Central memory CD8-positive, alpha-beta T cell (primary cell): Measurements from ENCODE around the gene ELF4.
A peak's percentile ranks its signal among the peaks of the same experiment; 100 is the strongest.

Experiments used
- ATAC-seq: fragments of 150-1000 bp; cut with Tn5 transposase; replicated peaks from 2 replicates; pipeline ENCODE4 v1.10.0; 2022; ENCODE audit warnings: mild to moderate bottlenecking, moderate FRiP score, moderate number of reproducible peaks; ENCODE audit not compliant: poor library complexity, severe bottlenecking; ENCODE audit errors: extremely low read depth
- DNase-seq, 2 donors: peaks; one replicate each; pipeline ENCODE4 v3.0.0; 2021; ENCODE audit warnings: low spot score in 2 of 2
- H3K27ac Mint-ChIP-seq: one replicate; pipeline ENCODE4 v1.8.0; 2022; ENCODE audit warnings: low read depth, mild to moderate bottlenecking, moderate library complexity, mixed read lengths
- H3K27me3 Mint-ChIP-seq: one replicate; pipeline ENCODE4 v1.8.0; 2022; ENCODE audit warnings: mixed read lengths
- H3K36me3 Mint-ChIP-seq: one replicate; pipeline ENCODE4 v1.8.0; 2022; ENCODE audit warnings: mild to moderate bottlenecking, moderate library complexity, mixed read lengths; ENCODE audit not compliant: insufficient read depth
- H3K4me1 Mint-ChIP-seq: one replicate; pipeline ENCODE4 v1.8.0; 2022; ENCODE audit warnings: mixed read lengths
- H3K4me3 Mint-ChIP-seq: one replicate; pipeline ENCODE4 v1.8.0; 2022; ENCODE audit warnings: mild to moderate bottlenecking, moderate library complexity, mixed read lengths
- H3K9me3 Mint-ChIP-seq: one replicate; pipeline ENCODE4 v1.8.0; 2022; ENCODE audit warnings: mixed read lengths

ELF4 gene

GRCh38 chrX:130071611-130072344 lies 38.5 kb downstream of the ELF4 start:
- Mint-ChIP-seq H3K4me3 (no peak overlapping the region), H3K27me3 (no peaks in the 10 kb centered on the region), H3K27ac (no peak overlapping the region), H3K9me3 (no peaks in the 10 kb centered on the region), H3K4me1 (peaks cover 4% of the 10 kb centered on the region), H3K36me3 (peaks cover 52% of the 10 kb centered on the region)
- ATAC-seq (no peak), DNase-seq (no peak)

DNA sequence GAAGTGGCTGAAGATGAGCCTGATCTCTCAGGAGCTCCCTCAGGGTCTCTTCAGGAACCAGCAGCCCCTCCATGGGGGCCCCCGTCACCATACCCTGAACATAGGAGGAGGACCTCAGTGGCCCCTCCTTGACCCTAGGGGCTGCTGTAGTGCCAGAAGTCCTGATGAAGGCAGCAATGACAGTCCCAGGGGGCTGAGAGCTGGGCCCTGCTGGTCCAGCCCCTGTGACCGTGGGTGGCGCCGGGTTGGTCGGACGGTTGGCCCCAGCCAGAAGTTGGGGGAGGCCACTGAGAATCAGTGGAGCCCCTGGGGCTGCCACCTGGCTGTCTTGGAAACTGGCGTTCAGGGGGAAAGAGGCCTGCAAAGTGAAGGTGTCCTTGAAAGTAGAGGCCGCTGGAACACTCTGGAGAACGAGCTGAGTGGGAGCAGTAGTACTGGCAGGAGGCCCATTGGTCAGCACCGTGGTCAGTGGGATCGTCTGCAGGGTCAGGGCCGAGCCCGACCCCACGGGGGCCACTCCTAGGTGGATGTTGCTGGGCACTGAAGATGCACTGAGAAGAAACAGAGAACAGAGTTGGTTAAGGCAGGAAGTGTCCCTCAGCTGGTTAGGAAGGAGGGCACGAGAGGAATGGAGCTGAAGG lies 43.2 kb downstream of the ELF4 start:
- no peaks in the 10 kb centered on the region for H3K27me3 Mint-ChIP-seq
- H3K9me3 Mint-ChIP-seq, result no peaks in the 10 kb centered on the region
- no peak for DNase-seq
- no peak for ATAC-seq
- H3K4me1 Mint-ChIP-seq, result peaks cover 4% of the 10 kb centered on the region
- no peak overlapping the region for H3K4me3 Mint-ChIP-seq
- H3K27ac Mint-ChIP-seq, result no peak overlapping the region
- peaks cover 40% of the 10 kb centered on the region for H3K36me3 Mint-ChIP-seq

GRCh38 chrX:130060122-130061069 lies 49.9 kb downstream of the ELF4 start:
- H3K27ac Mint-ChIP-seq, result peak overlapping the region; percentile 44

GRCh38 chrX:130058652-130059051 lies 51.6 kb downstream of the ELF4 start:
- H3K4me1 Mint-ChIP-seq, result no peaks in the 10 kb centered on the region
- ATAC-seq (no peak), DNase-seq (no peak)
- peak overlapping the region; percentile 61 for H3K4me3 Mint-ChIP-seq
- no peaks in the 10 kb centered on the region for H3K9me3 Mint-ChIP-seq
- peaks cover 12% of the 10 kb centered on the region for H3K36me3 Mint-ChIP-seq
- no peak overlapping the region for H3K27ac Mint-ChIP-seq
- no peaks in the 10 kb centered on the region for H3K27me3 Mint-ChIP-seq

More at GRCh38 chrX:130060122-130061069, 49.9 kb downstream of the ELF4 start:
- peak overlapping the region; percentile 61 for H3K4me3 Mint-ChIP-seq
- H3K36me3 Mint-ChIP-seq, result peaks cover 10% of the 10 kb centered on the region
- DNase-seq (peak; percentile 68 to 78), ATAC-seq (peak; percentile 83)
- no peaks in the 10 kb centered on the region for H3K9me3 Mint-ChIP-seq
- H3K4me1 Mint-ChIP-seq, result no peaks in the 10 kb centered on the region
- H3K27me3 Mint-ChIP-seq, result no peaks in the 10 kb centered on the region

DNA sequence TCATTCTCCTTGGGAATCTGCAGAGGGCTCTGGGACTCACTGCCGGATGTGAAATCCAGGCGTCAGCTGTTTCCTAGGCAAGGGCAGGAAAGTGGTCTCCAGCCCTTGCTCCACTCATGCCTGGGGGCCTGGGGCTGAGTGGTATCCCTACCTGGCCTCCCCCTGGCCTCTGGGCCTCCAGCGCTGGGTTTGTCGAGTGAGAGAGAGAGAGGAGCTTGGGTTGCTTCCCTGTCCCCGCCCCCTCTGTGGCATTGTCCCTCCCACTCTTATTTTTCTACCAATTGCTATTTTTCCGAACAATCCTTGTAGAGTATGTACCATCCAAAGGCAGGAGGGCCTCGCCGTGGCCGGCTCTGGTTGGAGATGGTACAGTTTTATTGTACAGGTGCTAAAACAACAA lies 53.1 kb downstream of the ELF4 start:
- Mint-ChIP-seq H3K36me3 (peaks cover 11% of the 10 kb centered on the region), H3K27ac (no peak overlapping the region), H3K27me3 (no peaks in the 10 kb centered on the region), H3K4me1 (no peaks in the 10 kb centered on the region), H3K4me3 (no peak overlapping the region), H3K9me3 (no peaks in the 10 kb centered on the region)
- ATAC-seq, result no peak
- DNase-seq, result no peak

- no peaks in the 10 kb centered on the region for H3K9me3 Mint-ChIP-seq
- no peak overlapping the region for H3K4me3 Mint-ChIP-seq
- H3K27me3 Mint-ChIP-seq, result no peaks in the 10 kb centered on the region
- H3K27ac Mint-ChIP-seq, result no peak overlapping the region
- DNase-seq (no peak), ATAC-seq (no peak)
- no peaks in the 10 kb centered on the region for H3K4me1 Mint-ChIP-seq
- peaks cover 17% of the 10 kb centered on the region for H3K36me3 Mint-ChIP-seq
Measured at GRCh38 chrX:130055899-130056298, 54.4 kb downstream of the ELF4 start.

- DNase-seq (no peak), ATAC-seq (no peak)
- Mint-ChIP-seq H3K4me3 (no peak overlapping the region), H3K27me3 (no peaks in the 10 kb centered on the region), H3K27ac (no peak overlapping the region), H3K4me1 (no peaks in the 10 kb centered on the region), H3K9me3 (no peaks in the 10 kb centered on the region), H3K36me3 (peaks cover 16% of the 10 kb centered on the region)
Measured at GRCh38 chrX:130055103-130055502, 55.2 kb downstream of the ELF4 start.

GRCh38 chrX:130053236-130053635 lies 57.1 kb downstream of the ELF4 start:
- Mint-ChIP-seq H3K27ac (no peak overlapping the region), H3K9me3 (no peaks in the 10 kb centered on the region), H3K4me1 (no peaks in the 10 kb centered on the region), H3K27me3 (no peaks in the 10 kb centered on the region), H3K4me3 (no peak overlapping the region), H3K36me3 (peaks cover 18% of the 10 kb centered on the region)
- DNase-seq (no peak), ATAC-seq (no peak)

- no peak for ATAC-seq
- Mint-ChIP-seq H3K36me3 (peaks cover 21% of the 10 kb centered on the region), H3K27ac (no peak overlapping the region), H3K4me3 (no peak overlapping the region), H3K4me1 (no peaks in the 10 kb centered on the region), H3K9me3 (no peaks in the 10 kb centered on the region), H3K27me3 (no peaks in the 10 kb centered on the region)
- no peak for DNase-seq
Measured at GRCh38 chrX:130051176-130051845, 59.0 kb downstream of the ELF4 start.

GRCh38 chrX:130049821-130050220 lies 60.5 kb downstream of the ELF4 start:
- peaks cover 24% of the 10 kb centered on the region for H3K36me3 Mint-ChIP-seq

GRCh38 chrX:130048686-130049222 lies 61.5 kb downstream of the ELF4 start:
- H3K36me3 Mint-ChIP-seq, result peaks cover 23% of the 10 kb centered on the region
- no peaks in the 10 kb centered on the region for H3K27me3 Mint-ChIP-seq
- no peak overlapping the region for H3K4me3 Mint-ChIP-seq
- no peaks in the 10 kb centered on the region for H3K9me3 Mint-ChIP-seq
- H3K4me1 Mint-ChIP-seq, result no peaks in the 10 kb centered on the region
- ATAC-seq (no peak), DNase-seq (no peak)
- H3K27ac Mint-ChIP-seq, result no peak overlapping the region

More at GRCh38 chrX:130049821-130050220, 60.5 kb downstream of the ELF4 start:
- DNase-seq (no peak), ATAC-seq (no peak)
- Mint-ChIP-seq H3K27me3 (no peaks in the 10 kb centered on the region), H3K9me3 (no peaks in the 10 kb centered on the region), H3K4me3 (no peak overlapping the region), H3K27ac (no peak overlapping the region), H3K4me1 (no peaks in the 10 kb centered on the region)

GRCh38 chrX:130047416-130047815 lies 62.9 kb downstream of the ELF4 start:
- Mint-ChIP-seq H3K27me3 (no peaks in the 10 kb centered on the region), H3K36me3 (peaks cover 25% of the 10 kb centered on the region), H3K4me1 (no peaks in the 10 kb centered on the region), H3K9me3 (no peaks in the 10 kb centered on the region), H3K27ac (no peak overlapping the region), H3K4me3 (no peak overlapping the region)
- DNase-seq (no peak), ATAC-seq (no peak)
